CD4-positive, alpha-beta T cell treated with Interferon alpha-2 for 1 hour (primary cell): ENCODE results near the gene KIF22.
A peak's percentile ranks its signal among the peaks of the same experiment; 100 is the strongest.
"Not testable (repeated sequence)": the region's sequence is repeated elsewhere in the genome, so short reads cannot be mapped to it uniquely, and the experiment has no call there.

Source experiments
- DNase-seq, 2 donors: peaks; one replicate each; pipeline ENCODE4 v3.0.0-alpha.2; 2020 to 2022

Gene KIF22

DNA sequence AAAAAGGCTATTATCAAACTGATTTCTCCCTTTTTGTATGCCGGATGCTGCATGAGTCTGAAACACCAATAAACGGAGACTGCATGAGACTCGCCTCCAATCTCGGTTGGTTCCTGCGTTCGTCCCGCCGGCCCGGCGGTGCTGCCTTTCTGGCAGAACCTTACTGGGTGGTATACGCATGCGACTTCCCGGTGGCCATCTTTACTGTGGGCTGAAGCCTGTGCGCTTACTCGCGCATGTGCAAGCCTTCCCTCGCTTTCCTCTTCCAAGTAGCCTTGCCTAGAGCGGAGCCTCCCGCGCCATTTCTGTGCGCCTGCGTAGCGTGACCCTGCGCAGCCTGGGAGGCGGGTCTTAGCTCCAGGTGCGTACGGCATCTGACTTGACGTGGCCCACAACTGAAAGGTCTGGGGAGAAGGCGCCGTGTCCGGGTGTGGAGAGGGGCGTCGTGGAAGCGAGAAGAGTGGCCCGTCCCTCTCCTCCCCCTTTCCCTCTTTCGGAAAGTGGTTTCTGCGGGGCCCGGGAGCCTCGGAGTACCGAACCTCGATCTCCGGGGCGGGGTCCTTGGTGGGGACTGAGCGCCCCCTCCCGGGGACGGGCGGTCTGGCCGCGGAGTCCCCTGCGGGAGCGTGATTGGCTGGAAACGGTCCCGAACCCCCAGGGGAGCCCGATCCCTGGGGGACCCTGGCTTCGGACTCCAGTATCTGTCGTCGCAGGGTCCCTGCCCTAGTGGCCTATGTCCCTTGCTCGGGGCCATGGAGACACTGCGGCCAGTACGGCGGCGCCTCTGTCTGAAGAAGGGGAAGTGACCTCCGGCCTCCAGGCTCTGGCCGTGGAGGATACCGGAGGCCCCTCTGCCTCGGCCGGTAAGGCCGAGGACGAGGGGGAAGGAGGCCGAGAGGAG, 25.5 kb downstream of the KIF22 start, which contains the start of gene PAGR1:
PAGR1 (plus strand) TSS at position 360 of the 901 bp plus-strand sequence; CDS start at position 734, 374 bp downstream.
- peak; percentile 100 for DNase-seq

DNA sequence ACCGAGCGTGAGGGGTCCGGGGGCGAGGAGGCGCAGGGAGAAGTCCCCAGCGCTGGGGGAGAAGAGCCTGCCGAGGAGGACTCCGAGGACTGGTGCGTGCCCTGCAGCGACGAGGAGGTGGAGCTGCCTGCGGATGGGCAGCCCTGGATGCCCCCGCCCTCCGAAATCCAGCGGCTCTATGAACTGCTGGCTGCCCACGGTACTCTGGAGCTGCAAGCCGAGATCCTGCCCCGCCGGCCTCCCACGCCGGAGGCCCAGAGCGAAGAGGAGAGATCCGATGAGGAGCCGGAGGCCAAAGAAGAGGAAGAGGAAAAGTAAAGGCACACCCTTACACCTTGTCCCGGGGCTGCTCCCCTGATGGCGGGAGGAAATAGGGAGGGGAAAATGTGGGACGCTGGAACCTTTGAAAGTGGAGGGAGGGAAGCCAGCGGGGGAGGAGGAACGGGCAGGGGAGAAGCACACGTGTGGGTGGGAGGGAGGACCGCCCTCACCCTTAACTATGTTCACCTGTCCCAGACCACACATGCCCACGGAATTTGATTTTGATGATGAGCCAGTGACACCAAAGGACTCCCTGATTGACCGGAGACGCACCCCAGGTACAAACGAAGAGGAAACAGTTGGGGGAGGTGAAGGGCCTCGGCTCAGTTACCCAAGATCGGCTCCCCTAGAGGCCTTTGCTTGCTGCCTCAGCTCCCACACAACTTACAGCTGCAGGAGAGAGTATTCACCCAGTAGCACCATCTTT, 26.3 kb downstream of the KIF22 start:
- DNase-seq = peak; percentile 35 to 58

DNA sequence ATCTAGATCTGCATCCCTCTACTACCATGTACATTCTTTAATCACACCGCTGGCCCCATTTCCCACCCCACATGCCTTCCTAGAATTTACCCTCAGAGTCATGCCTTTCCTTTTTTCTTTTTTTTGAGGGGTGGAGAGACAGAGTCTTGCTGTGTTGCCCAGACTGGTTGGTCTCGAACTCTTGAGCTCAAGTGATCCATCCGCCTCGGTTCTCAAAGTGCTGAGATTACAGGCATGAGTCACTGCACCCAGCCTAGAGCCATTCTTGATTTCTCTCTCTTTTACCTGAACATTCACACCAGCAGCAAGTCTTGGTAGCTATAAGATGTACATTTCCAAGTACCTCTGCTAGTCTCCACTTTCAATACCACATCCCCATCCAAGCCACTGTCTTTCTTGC, 27.5 kb downstream of the KIF22 start:
- DNase-seq = no peak

- DNase-seq = no peak
Measured at GRCh38 chr16:29819506-29819905, 29.0 kb downstream of the KIF22 start.

GRCh38 chr16:29820271-29820701, 29.7 kb downstream of the KIF22 start, which contains the start of gene MVP:
TSS of gene MVP (plus strand) at chr16:29820462. CDS start at chr16:29830550, 10,088 bp downstream.
- DNase-seq = peak; percentile 76 to 79

DNA sequence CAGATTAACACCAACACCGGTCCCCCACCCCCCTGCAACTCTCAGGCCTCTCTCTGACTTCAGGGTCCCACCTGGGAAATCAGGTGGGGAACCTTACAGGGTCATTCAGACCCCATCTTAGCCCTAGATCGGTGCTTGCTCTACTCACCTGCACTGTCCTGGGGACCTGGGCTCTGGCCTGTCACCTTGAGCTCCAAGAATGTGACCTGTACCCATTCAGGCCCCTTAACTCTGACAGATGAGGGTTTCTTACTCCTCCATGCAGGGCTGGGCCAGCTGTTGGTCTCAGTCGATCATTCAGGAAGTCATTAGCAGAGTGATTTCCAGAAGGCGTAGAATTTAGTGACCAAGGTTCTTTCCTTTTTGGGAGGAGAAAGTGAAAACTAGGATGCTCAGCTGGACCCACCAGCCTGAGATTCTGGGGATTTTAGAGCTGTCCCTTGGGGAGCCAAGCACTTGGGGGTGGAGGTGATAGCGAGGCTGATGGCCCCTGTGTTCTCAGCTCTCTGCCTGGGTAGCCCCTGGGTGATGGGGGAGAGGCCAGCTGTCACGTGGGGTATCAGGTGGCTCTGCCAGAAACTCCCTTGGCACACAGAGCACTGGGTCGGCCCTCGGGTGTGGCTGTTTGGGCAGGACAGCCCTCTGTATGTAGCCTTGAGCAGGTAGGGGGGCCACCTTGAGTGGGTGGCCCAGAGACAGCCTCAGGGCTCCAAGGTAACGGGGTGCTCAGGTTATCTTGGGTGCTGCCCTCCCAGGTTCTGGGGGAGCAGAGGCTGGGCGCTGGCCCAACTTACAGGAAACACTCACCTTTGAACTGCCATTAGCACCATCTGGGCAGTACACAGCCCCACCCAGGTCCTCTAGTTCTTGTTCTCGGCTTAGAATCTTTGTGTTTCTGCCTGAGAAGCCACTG, 30.4 kb downstream of the KIF22 start:
- DNase-seq = peak; percentile 70 to 77

GRCh38 chr16:29821643-29822115, 31.1 kb downstream of the KIF22 start:
- DNase-seq = no peak

GRCh38 chr16:29824589-29825144, 34.1 kb downstream of the KIF22 start:
- DNase-seq = no peak

GRCh38 chr16:29825145-29826044, 34.8 kb downstream of the KIF22 start:
- DNase-seq = peak in 1 of 2 donors; percentile 43

DNA sequence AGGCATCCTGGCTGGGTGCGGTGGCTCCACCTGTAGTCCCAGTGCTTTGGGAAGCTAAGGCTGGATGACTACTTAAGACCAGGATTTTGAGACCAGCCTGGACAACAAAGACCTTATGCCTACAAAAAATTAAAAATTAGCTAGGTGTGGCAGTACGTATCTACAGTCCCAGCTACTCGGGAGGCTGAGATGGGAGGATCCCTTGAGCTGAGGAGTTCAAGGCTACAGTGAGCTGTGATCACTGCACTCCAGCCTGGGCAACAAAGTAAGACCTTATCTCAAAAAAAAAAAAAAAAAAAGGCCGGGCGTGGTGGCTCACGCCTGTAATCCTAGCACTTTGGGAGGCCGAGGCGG, 35.8 kb downstream of the KIF22 start:
- DNase-seq = no peak

DNA sequence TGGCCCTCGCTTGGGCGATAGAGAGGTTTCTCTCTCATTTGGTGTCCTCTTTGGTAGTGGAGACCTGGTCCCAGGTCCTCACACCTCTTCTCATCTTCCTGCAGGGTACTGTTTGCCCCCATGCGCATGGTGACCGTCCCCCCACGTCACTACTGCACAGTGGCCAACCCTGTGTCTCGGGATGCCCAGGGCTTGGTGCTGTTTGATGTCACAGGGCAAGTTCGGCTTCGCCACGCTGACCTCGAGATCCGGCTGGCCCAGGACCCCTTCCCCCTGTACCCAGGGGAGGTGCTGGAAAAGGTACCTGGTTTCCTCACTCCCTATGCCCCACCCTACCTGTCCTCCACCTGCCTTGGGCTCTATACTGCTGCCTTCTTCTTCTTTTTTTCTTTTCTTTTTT, 40.2 kb downstream of the KIF22 start:
- no peak for DNase-seq

DNA sequence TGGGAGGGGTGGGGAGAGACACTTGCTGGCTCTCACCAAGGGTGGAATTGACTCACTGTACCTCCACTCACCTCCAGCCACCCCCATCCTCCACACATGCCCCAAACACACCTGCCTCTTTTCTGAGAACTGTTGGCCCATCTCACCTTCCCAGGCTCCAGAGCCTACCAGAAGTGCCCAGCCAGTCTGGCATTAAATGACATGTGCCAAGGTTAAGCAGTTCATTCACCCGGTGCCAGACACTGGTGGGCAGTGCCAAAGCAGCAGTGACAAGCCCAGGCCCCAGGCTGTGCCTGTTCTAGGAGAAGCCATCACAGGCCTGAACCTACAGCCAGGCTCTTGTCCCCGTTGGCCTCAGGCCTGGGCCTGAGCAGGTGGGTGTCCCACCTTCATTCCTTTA, 40.9 kb downstream of the KIF22 start:
- no peak for DNase-seq

GRCh38 chr16:29833219-29833618, 42.7 kb downstream of the KIF22 start:
- not testable (repeated sequence) for DNase-seq

DNA sequence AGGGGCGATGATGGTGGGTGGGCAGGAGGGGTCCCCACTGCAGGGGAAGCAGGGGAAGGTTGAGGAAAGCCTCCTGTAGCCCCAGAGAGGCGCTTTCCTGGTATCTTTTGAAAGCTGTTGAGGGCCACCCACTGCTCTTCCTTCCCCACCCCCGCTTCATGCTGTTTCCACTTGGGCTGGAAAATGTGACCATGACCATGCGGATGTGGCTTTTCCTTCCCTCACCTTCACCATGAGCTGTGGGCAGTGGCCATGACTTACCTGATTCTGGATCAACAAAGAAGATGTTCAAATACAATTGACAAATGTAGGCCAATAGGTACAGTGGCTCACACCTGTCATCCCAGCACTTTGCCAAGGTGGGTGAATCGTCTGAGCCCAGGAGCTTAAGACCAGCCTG, 43.5 kb downstream of the KIF22 start:
- DNase-seq = no peak

DNA sequence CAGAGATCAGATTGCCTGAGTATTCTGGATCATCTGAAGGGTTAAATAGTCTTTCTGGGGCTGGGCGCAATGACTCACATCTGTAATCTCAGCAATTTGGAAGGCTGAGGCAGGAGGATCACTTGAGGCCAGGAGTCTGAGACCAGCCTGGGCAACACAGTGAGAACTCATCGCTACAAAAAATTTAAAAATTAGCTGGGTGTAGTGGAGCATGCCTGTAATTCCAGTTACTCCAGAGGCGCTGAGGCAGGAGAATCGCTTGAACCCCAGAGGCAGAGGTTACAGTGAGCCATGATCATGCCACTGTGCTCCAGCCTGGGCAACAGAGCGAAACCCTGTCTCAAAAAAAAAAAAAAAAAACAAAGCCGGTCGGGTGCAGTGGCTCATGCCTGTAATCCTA, 45.4 kb downstream of the KIF22 start:
- no peak for DNase-seq

DNA sequence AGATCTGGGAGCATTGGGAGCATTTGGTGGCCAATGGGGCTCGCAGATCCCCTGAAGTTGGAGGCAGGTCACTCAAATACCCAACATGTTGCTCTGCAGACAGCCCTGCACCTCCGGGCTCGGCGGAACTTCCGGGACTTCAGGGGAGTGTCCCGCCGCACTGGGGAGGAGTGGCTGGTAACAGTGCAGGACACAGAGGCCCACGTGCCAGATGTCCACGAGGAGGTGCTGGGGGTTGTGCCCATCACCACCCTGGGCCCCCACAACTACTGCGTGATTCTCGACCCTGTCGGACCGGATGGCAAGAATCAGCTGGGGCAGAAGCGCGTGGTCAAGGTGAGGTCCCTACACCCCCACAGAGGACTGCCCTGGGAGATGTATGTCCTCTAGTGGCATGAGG, 46.1 kb downstream of the KIF22 start:
- no peak for DNase-seq

- no peak for DNase-seq
Measured at GRCh38 chr16:29837841-29838240, 47.3 kb downstream of the KIF22 start.

DNA sequence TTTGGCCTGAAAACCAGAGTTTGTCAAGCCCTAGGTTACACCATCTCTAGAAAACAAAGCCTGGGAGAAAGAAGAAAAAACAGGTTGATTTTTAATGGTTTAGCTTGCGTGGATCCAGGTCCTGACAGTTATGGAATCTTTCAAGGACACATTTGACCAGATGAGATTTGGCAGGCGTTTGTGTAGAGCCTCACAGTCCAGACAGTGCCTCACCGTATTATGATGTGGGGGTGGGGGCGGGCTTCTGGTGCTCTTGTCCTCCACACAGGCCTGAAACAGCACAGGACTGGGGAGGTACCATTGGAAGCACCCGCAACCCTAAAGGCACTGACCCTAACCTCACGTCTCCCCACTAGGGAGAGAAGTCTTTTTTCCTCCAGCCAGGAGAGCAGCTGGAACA, 49.3 kb downstream of the KIF22 start:
- no peak for DNase-seq

GRCh38 chr16:29840240-29840639, 49.7 kb downstream of the KIF22 start:
- DNase-seq = no peak

- DNase-seq = no peak
Measured at GRCh38 chr16:29841631-29842030, 51.1 kb downstream of the KIF22 start.

- DNase-seq = no peak
Measured at GRCh38 chr16:29842732-29843346, 52.3 kb downstream of the KIF22 start.
